HT1080 (cell line): Measurements from ENCODE around the gene CISD1. TPM values are rescaled to one million over a fixed set of nuclear protein-coding genes. Genes with fewer than 3 reads are reported as not detected.
"Not testable (repeated sequence)": the region's sequence is repeated elsewhere in the genome, so short reads cannot be mapped to it uniquely, and the experiment has no call there.

Experiments
- DNase-seq: peaks from one replicate; pipeline ENCODE4 v3.0.0-alpha.2; 2015; ENCODE audit warnings: low read depth
- polyA plus RNA-seq, 2 experiments: library from polyadenylated mRNA; depleted of rRNA; stranded (reverse); fragments of >200 nt; gene quantifications; 2 replicates each; pipeline ENCODE4 v1.2.3, GENCODE V29; 2015
- total RNA-seq: library from RNA; depleted of rRNA; stranded (reverse); fragments of >200 nt; shearing (Covaris generic); gene quantifications from 2 replicates; pipeline ENCODE4 v1.2.3, GENCODE V29; 2014; rRNA removed

The CISD1 gene
- total RNA-seq: 35.0 and 63.0 TPM in 2 replicates
- polyA plus RNA-seq (2015; cell fraction: cytosol; rRNA removed): 45.9 and 60.0 TPM in 2 replicates
- polyA plus RNA-seq (2015; cell fraction: nucleus; rRNA removed): 27.3 and 30.4 TPM in 2 replicates

- peak; percentile 99 for DNase-seq
Observed at GRCh38 chr10:58268946-58269781, at the start of gene CISD1. CISD1 (plus strand) TSS chr10:58269162; CDS start chr10:58269274, 112 bp downstream.

DNA sequence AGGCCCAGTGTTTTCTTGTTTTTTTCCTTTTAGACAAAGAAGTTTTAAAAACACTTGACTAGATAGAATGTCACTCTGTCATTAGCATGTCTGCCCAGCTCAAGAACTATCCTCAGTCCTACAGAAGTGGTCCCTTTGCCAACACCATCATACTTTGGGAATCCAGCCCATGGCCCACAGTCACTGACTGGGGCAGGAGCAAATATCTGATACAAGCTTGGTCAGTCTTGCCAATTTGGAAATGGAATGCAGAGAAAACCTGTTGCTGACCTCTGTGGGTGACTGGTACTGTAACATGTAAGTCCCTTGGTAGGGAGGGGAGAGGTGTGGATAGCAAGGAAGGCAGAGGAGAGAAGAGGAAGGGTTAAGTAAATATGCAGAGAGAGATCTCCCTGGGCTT is 49.1 kb upstream of the CISD1 start:
- DNase-seq: no peak

DNA sequence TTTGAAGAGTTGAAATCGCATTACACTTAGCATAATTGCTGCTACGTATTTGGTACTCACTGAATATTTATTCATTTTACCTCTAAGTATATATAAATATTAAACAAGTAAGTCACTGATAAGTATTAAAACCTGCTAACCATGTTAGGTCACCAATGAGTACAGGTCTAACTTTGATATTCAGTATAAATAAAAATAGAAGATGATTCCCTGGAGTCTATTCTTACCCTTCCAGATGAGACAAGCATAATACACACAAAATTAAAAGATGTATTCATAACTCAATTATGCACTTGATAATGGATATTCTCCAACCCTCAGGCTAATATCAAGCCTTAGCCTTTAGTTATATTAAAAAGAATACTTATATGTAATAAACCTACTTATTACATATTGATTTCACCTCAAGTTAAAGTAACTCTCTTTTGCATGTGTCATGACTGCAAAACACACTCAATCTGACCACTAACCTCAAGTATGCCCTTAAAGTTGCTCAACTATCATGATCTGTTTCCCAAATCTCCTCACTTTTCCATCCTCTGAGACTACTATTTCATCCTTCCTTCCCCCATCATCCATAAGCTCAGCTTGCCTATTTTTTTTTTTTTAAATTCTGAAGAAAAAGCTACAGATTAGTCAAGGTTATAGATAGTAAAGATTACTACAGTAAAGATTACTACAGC is 48.1 kb upstream of the CISD1 start:
- DNase-seq: peak; percentile 37

GRCh38 chr10:58225654-58226053 is 43.3 kb upstream of the CISD1 start:
- DNase-seq: no peak

DNA sequence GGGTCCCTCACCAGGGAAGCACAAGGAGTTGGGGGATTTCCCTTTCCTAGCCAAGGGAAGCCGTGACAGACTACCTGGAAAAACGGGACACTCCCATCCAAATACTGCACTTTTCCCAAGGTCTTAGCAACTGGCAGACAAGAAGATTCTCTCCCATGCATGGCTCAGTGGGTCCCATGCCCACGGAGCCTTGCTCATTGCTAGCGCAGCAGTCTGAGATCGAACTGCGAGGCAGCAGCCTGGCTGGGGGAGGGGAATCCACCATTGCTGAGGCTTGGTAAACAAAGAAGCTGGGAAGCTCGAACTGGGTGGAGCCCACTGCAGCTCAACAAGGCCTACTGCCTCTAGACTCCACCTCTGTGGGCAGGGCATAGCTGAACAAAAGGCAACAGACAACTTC is 39.1 kb upstream of the CISD1 start:
- not testable (repeated sequence) for DNase-seq

DNA sequence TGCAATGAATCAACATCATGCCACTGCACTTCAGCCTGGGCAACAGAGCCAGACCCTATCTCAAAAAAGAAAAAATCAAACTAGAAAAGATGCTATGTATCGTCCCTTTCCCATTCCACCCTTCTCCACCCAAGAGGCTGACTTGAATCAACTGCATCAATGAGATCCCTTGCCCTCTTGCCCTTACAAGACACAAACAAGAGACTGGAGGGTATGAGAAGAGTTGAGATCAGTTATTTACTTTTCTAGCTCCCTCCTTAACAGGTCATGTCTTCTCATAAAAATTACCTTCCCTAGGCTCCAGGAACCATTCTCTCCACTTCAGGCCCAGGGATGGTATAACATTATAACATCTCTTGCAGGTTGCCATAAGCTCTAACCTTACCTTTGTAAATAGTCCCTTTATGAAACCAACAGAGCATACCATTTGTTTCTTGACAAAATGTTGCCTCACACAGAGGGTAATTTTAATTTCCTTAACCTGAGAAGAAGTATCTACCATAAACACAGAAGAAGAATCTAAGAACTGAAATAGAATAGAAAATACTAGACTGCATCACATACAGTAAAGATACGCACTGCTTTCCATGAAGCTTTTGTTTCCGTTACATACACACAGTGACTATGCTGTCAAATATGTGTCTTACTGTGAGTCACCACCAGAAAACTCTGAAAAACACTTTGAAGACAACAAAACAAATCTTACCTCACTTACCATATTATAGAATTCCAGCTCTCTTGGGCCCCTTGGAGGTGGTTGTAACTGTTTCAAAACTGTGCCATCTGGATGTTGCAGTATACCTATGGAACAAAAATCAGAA is 31.7 kb upstream of the CISD1 start:
- DNase-seq: peak; percentile 94

DNA sequence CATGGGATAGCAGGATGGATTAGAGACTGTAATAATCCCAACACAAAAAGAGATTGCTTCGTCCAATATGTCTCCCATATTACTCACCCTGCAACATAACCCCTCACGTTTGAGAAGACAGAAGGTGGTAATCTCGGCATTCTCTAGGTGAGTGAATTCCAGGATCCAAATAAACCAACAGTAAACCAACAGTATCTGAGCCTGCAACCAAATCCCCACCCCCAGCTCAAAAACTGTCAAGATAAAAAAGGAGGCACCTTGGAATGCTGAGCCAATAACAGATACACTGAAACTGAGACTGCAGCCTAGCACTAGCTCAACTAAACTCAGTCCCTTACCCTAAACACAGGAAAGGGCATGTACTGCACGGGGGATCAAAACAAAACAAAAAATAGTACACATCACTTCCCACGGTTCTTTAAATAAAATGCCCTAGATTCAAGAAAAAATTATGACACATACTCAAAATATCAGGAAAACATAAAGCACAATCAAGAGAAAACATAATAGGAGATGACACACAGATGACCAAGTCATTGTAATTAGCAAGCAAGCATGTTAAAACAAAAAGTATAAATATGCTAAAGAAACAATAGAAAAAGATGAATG is 29.3 kb upstream of the CISD1 start:
- peak; percentile 52 for DNase-seq

- DNase-seq: peak; percentile 36
Observed at GRCh38 chr10:58240531-58240930, 28.4 kb upstream of the CISD1 start.

GRCh38 chr10:58241346-58241745 is 27.6 kb upstream of the CISD1 start:
- no peak for DNase-seq

DNA sequence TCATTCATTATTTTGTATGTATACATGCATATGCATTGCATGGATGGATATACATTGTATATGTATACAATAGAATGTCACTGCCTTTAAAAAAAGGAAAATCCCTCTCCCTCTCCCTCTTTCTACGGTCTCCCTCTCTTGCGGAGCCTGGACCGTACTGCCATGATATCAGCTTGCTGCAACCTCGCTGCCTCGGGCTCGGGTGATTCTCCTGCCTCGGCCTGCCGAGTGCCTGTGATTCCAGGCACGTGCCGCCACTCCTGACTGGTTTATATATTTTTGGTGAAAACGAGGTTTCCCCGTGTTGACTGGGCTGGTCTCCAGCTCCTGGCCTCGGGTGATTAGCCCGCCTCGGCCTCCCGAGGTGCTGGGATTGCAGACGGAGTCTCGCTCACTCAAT is 25.7 kb upstream of the CISD1 start:
- DNase-seq: no peak

- DNase-seq: not testable (repeated sequence)
Observed at GRCh38 chr10:58243801-58244200, 25.2 kb upstream of the CISD1 start.

GRCh38 chr10:58244242-58244641 is 24.7 kb upstream of the CISD1 start:
- not testable (repeated sequence) for DNase-seq

- not testable (repeated sequence) for DNase-seq
Observed at GRCh38 chr10:58244666-58245065, 24.3 kb upstream of the CISD1 start.

- no peak for DNase-seq
Observed at GRCh38 chr10:58253184-58253583, 15.8 kb upstream of the CISD1 start.

- no peak for DNase-seq
Observed at GRCh38 chr10:58254644-58255043, 14.3 kb upstream of the CISD1 start.

DNA sequence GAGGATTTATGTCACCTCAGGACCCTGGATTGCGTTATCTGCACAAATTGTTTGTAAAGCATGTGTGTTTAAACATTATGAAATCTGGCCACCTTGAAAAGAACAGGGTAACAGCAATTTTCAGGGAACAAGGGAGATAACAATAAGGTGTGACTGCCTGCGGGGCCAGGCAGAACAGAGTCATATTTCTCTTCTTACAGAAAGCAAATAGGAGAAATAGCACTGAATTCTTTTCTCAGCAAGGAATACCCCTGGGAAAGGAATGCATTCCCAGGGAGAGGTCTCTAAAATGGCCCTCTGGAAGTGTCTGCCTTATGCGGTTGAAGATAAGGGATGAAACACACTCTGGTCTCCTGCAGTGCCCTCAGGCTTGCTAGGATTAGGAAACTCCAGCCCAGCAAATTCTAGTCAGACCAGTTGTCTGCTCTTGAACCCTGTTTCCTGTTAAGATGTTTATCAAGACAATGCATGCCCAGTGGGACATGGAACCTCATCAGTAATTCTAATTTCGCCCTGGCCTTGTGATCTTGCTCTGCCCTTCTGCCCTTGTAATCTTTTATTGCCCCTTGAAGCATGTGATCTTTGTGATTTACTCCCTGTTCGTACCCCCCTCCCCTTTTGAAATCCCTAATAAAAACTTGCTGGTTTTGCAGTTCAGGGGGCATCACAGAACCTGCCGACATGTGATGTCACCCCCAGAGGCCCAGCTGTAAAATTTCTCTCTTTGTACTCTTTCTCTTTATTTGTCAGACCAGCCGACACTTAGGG is 12.8 kb upstream of the CISD1 start:
- DNase-seq: not testable (repeated sequence)

- no peak for DNase-seq
Observed at GRCh38 chr10:58258977-58259692, 9.8 kb upstream of the CISD1 start.

DNA sequence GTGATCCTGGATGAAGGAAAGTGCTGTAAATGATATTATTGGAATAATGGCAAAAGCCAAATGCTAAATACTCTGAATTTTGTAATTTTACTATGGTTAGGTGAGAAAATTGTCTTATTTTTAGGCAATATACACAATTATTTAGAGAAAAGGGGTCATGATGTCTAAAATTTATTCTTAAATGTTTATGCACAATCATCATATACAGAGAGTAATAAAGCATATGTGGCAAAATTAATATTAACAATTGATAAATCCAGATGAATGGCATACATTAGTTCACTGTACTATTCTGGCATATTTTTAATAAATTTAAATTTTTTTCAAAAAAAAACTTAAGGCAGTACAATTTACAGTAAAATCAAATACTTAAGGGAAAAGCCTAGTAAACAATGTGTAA is 8.6 kb upstream of the CISD1 start:
- DNase-seq: no peak

DNA sequence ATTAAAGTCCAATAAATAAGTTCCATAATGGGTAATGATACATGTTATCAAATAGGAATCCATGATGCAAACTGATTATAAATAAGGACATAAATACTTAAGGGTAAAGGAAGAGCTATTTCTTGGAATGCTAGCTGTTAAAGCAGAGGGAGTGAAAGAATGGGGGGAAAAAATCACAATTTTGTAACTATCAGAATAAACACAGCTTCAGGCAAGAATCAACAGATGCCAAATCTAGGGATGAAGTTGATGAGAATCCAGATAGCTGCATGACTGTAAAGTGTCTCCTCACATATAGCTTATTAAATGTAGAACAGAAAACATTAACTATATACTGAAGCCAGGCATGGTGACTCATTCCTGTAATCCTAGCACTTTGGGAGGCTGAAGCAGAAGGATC is 6.2 kb upstream of the CISD1 start:
- DNase-seq: no peak

- DNase-seq: no peak
Observed at GRCh38 chr10:58264780-58265179, 4.2 kb upstream of the CISD1 start.
